Colonic mucosa (tissue), 4 donors: Measurements from ENCODE around the gene TRIM9. TPM values are rescaled to one million over a fixed set of nuclear protein-coding genes. Genes with fewer than 3 reads are reported as not detected.
"Not testable (repeated sequence)": the region's sequence is repeated elsewhere in the genome, so short reads cannot be mapped to it uniquely, and the experiment has no call there.

ENCODE experiments used
- DNase-seq: peaks from one replicate; pipeline ENCODE4 v3.0.0-alpha.2; 2020
- H3K27ac ChIP-seq: fragments of 200-600 bp; one replicate; pipeline ENCODE4 v1.8.0; 2021
- H3K27me3 ChIP-seq: fragments of 200-600 bp; one replicate; pipeline ENCODE4 v1.8.0; 2021
- H3K36me3 ChIP-seq: fragments of 200-600 bp; one replicate; pipeline ENCODE4 v1.8.0; 2021
- H3K4me1 ChIP-seq: fragments of 200-600 bp; one replicate; pipeline ENCODE4 v1.8.0; 2021; ENCODE audit warnings: mild to moderate bottlenecking
- H3K4me3 ChIP-seq: fragments of 200-600 bp; one replicate; pipeline ENCODE4 v1.8.0; 2021
- H3K9ac ChIP-seq, 2 donors: one replicate each; pipeline ENCODE4 v1.7.0; 2013; ENCODE audit warnings: control low read depth in 2 of 2, low read depth in 2 of 2, low read length in 2 of 2
- H3K9me3 ChIP-seq: fragments of 200-600 bp; one replicate; pipeline ENCODE4 v1.8.0; 2021
- intact Hi-C: fragments of 100-400 bp; cut with DNase I; formaldehyde crosslinking; loops from one replicate; pipeline ENCODE4 v1.14.1; 2022
- total RNA-seq, 2 donors: library from RNA; stranded (reverse); fragmentation: NEBNext Ultra II Directional in 1 of 2; extraction: Animal tissue kit (Norgen Biotek cat#: 25700) in 1 of 2; gene quantifications; one replicate each; pipeline ENCODE4 v1.2.1, GENCODE V29; 2021
- TF ChIP-seq, protein P1 (sequence below): fragments of 200-600 bp; IDR thresholded peaks from one replicate; pipeline ENCODE4 v1.8.0; 2022; ENCODE audit warnings: antibody characterized with exemption, mild to moderate bottlenecking
- donor health status: healthy.
- donor health status: DM: no; HTN: no; CAD: no.
- donor health status: DM: no; HTN: no; CAD: no.

TRIM9 gene
- total RNA-seq, 2 donors from 2014 or later: 0.49 to 0.66 TPM

DNA sequence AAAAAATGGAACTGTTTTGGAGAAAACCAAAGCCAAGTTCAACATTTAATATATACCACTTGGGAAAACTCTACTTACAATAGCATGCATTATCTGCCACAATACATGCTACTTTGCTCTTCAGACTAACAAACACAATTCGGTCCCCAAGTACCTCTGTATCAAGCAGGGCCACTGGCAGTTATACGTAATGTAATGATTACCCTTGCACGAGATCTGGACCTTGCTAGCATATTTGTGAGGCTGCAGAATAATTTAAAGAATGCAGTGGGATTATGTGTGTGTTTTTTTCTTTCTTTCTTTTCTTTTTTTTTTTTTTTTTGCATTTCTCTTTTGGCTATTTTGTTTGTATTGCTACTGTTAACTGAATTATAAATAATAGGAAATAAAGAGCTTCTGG, 127.8 kb downstream of the TRIM9 start:
- Histone ChIP-seq H3K36me3 (no peaks in the 10 kb centered on the region), H3K4me1 (no peaks in the 10 kb centered on the region), H3K27ac (no peak overlapping the region), H3K9ac (no peak overlapping the region), H3K4me3 (no peak overlapping the region), H3K27me3 (no peaks in the 10 kb centered on the region), H3K9me3 (no peaks in the 10 kb centered on the region)
- DNase-seq: no peak
- TF ChIP-seq, protein P1, sequence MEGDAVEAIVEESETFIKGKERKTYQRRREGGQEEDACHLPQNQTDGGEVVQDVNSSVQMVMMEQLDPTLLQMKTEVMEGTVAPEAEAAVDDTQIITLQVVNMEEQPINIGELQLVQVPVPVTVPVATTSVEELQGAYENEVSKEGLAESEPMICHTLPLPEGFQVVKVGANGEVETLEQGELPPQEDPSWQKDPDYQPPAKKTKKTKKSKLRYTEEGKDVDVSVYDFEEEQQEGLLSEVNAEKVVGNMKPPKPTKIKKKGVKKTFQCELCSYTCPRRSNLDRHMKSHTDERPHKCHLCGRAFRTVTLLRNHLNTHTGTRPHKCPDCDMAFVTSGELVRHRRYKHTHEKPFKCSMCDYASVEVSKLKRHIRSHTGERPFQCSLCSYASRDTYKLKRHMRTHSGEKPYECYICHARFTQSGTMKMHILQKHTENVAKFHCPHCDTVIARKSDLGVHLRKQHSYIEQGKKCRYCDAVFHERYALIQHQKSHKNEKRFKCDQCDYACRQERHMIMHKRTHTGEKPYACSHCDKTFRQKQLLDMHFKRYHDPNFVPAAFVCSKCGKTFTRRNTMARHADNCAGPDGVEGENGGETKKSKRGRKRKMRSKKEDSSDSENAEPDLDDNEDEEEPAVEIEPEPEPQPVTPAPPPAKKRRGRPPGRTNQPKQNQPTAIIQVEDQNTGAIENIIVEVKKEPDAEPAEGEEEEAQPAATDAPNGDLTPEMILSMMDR: no peak
- intact Hi-C loops: no loop called here

DNA sequence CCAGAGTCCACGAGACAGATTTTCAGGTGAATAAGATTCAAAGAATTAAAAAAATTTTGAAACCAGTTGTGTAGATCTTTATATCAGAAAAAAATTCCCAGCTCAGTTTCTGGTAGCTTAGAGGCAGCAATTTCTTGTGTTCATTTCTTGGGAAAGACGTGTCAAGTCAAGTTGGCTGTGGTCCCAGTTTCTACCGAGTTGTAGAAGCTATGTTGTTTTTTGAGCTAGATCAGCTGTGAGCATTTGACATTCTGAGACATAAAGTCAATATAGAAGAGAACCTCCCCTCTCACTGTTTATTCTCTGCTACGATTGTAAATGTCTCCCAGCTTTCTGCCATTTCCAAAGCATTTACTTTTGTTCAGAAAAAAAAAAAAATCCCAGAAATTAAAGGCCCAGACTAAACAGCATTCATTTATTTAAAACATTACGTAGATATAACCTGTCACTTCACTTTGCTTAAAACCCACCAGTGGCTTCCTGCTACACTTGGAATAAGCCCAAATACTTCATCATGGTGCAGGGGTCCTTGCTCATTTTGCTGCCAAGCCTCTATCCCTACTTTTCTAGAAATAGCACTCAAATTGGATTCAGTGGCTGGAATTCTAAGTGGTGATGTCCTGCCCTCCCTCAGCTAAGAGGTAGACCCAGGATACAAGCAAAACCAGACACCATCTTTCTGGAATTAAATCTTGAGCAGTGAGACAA, 130.1 kb downstream of the TRIM9 start:
- intact Hi-C loops: no loop called here
- H3K4me1 ChIP-seq: no peaks in the 10 kb centered on the region

DNA sequence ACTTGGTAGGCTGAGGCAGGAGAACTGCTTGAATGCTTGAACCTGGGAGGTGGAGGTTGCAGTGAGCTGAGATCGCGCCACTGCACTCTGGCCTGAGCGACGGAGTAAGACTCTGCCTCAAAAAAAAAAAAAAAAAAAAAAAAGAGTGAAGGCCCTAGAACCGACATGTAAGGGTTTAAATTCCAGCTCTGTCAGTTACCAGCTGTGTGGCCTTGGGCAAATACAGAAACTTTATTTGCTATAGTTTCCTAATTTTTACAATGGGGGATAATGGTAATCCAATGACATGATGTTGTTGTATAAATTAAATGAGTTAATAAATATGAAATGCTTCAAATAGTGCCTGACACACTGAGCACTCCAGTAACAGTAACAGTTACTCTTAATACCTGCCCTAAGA, 131.0 kb downstream of the TRIM9 start:
- intact Hi-C loops: no loop called here
- Histone ChIP-seq H3K27me3 (no peaks in the 10 kb centered on the region), H3K9ac (no peak overlapping the region), H3K4me1 (no peaks in the 10 kb centered on the region), H3K36me3 (no peaks in the 10 kb centered on the region), H3K4me3 (no peak overlapping the region), H3K9me3 (no peaks in the 10 kb centered on the region), H3K27ac (no peak overlapping the region)
- no peak for DNase-seq
- TF ChIP-seq, protein P1: no peak

More for the DNA sequence above, 130.1 kb downstream of the TRIM9 start:
- Histone ChIP-seq H3K9ac (no peak overlapping the region), H3K27me3 (no peaks in the 10 kb centered on the region), H3K27ac (peak overlapping the region; percentile 12), H3K36me3 (no peaks in the 10 kb centered on the region), H3K4me3 (no peak overlapping the region), H3K9me3 (no peaks in the 10 kb centered on the region)
- TF ChIP-seq, protein P1: no peak
- peak; percentile 57 for DNase-seq

- intact Hi-C loops: no loop called here
- H3K4me1 ChIP-seq: no peaks in the 10 kb centered on the region
- no peak overlapping the region for H3K4me3 ChIP-seq
- H3K27ac ChIP-seq: peak overlapping the region; percentile 9
- no peaks in the 10 kb centered on the region for H3K27me3 ChIP-seq
- TF ChIP-seq, protein P1: no peak
- H3K36me3 ChIP-seq: no peaks in the 10 kb centered on the region
- H3K9ac ChIP-seq: no peak overlapping the region
- H3K9me3 ChIP-seq: no peaks in the 10 kb centered on the region
- DNase-seq: no peak
Measured at GRCh38 chr14:50961605-50962221, 133.2 kb downstream of the TRIM9 start.

- no peak for DNase-seq
- TF ChIP-seq, protein P1: no peak
- no peak overlapping the region for H3K9ac ChIP-seq
- H3K27ac ChIP-seq: no peak overlapping the region
- H3K36me3 ChIP-seq: no peaks in the 10 kb centered on the region
- H3K4me1 ChIP-seq: no peaks in the 10 kb centered on the region
- no peaks in the 10 kb centered on the region for H3K27me3 ChIP-seq
- intact Hi-C loops: no loop called here
- no peak overlapping the region for H3K4me3 ChIP-seq
- no peaks in the 10 kb centered on the region for H3K9me3 ChIP-seq
Measured at GRCh38 chr14:50957296-50957695, 137.6 kb downstream of the TRIM9 start.

- H3K36me3 ChIP-seq, H3K27me3 ChIP-seq, H3K4me1 ChIP-seq, H3K9me3 ChIP-seq, intact Hi-C loops, H3K27ac ChIP-seq, H3K9ac ChIP-seq, DNase-seq, H3K4me3 ChIP-seq: not testable (repeated sequence)
Measured at GRCh38 chr14:50956421-50956820, 138.5 kb downstream of the TRIM9 start.
